ENCODE measurements around the gene CDH23. TPM values are rescaled to one million over a fixed set of nuclear protein-coding genes. Genes with fewer than 3 reads are reported as not detected.

CDH23 gene
- polyA plus RNA-seq, 2 of the 4 experiments (the other 2 are of a cell fraction) = 1.1 to 2.3 TPM

DNA sequence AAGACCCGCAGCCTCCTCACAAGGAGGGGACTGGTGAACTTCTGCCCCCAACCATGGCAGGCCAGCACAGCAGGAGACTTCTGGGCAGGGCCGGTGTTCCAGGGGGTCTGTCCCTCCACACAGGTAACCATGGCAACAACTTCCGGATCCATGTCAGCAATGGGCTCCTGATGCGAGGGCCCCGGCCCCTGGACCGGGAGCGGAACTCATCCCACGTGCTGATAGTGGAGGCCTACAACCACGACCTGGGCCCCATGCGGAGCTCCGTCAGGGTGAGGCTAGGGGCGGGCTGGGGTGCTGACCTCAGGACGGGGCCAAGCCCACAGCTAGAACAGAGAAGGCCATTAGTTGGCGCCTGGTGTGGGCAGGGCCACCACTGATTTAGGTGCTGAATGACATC lies 328.5 kb downstream of the CDH23 start:
- ATAC-seq = no peak
- WGBS (ENCODE audit: missing lambda C conversion rate) = 83% methylated on average over 6 of the region's 14 CpGs
- Histone ChIP-seq H3K4me3 (no peak overlapping the region), H3K4me2 (no peak overlapping the region), H3K4me1 (peaks cover 33% of the 10 kb centered on the region), H3K27ac (peak overlapping the region in 1 of 2 experiments; percentile 69; a peak in 1 of 6 replicates), H3K9me3 (no peaks in the 10 kb centered on the region)
- ChIA-PET POLR2A (no interaction called here), CTCF (interaction anchor here (0.7 to 6.1 kb wide), 19 partner anchors 8 to 413 kb away, joined by 3 to 31 read pairs (median 5); partner anchors contain the start of genes SLC29A3 and VSIR)
- FAIRE-seq = no peak
- TF ChIP-seq KDM1A (IDR thresholded peaks at IDR 0.05; ENCODE audit: low read depth) (no peak), NFE2L2 (conservative IDR thresholded peaks at IDR 0.05; ENCODE audit: low read length) (no peak), MYC (IDR thresholded peaks at IDR 0.05; ENCODE audit: borderline replicate concordance, low read length) (no peak), ZSCAN20 (CRISPR knock-in tag; IDR thresholded peaks at IDR 0.05) (no peak), BHLHE40 (IDR thresholded peaks at IDR 0.05; ENCODE audit: low read depth, low read length) (no peak), JUNB (IDR thresholded peaks at IDR 0.05) (no peak), POLR2A (IDR thresholded peaks at IDR 0.05; ENCODE audit: low read length) (no peak), JUN (IDR thresholded peaks at IDR 0.05) (no peak), CHD2 (IDR thresholded peaks at IDR 0.05; ENCODE audit: low read length, partially characterized antibody) (no peak), NPAS2 (CRISPR knock-in tag; IDR thresholded peaks at IDR 0.05; ENCODE audit: borderline replicate concordance) (no peak), CBX2 (IDR thresholded peaks at IDR 0.05; ENCODE audit: borderline replicate concordance, low read depth) (no peak)
- TF ChIP-seq, protein P1, sequence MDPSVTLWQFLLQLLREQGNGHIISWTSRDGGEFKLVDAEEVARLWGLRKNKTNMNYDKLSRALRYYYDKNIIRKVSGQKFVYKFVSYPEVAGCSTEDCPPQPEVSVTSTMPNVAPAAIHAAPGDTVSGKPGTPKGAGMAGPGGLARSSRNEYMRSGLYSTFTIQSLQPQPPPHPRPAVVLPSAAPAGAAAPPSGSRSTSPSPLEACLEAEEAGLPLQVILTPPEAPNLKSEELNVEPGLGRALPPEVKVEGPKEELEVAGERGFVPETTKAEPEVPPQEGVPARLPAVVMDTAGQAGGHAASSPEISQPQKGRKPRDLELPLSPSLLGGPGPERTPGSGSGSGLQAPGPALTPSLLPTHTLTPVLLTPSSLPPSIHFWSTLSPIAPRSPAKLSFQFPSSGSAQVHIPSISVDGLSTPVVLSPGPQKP (IDR thresholded peaks at IDR 0.05; ENCODE audit: low read depth, low read length) = no peak
- TF ChIP-seq, protein P2, sequence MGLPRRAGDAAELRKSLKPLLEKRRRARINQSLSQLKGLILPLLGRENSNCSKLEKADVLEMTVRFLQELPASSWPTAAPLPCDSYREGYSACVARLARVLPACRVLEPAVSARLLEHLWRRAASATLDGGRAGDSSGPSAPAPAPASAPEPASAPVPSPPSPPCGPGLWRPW (IDR thresholded peaks at IDR 0.05) = no peak
- TF ChIP-seq, protein P3, sequence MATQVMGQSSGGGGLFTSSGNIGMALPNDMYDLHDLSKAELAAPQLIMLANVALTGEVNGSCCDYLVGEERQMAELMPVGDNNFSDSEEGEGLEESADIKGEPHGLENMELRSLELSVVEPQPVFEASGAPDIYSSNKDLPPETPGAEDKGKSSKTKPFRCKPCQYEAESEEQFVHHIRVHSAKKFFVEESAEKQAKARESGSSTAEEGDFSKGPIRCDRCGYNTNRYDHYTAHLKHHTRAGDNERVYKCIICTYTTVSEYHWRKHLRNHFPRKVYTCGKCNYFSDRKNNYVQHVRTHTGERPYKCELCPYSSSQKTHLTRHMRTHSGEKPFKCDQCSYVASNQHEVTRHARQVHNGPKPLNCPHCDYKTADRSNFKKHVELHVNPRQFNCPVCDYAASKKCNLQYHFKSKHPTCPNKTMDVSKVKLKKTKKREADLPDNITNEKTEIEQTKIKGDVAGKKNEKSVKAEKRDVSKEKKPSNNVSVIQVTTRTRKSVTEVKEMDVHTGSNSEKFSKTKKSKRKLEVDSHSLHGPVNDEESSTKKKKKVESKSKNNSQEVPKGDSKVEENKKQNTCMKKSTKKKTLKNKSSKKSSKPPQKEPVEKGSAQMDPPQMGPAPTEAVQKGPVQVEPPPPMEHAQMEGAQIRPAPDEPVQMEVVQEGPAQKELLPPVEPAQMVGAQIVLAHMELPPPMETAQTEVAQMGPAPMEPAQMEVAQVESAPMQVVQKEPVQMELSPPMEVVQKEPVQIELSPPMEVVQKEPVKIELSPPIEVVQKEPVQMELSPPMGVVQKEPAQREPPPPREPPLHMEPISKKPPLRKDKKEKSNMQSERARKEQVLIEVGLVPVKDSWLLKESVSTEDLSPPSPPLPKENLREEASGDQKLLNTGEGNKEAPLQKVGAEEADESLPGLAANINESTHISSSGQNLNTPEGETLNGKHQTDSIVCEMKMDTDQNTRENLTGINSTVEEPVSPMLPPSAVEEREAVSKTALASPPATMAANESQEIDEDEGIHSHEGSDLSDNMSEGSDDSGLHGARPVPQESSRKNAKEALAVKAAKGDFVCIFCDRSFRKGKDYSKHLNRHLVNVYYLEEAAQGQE (IDR thresholded peaks at IDR 0.05) = no peak
- no peak for DNase-seq (ENCODE audit: low read depth in 1 of 2, low spot score in 1 of 2)

DNA sequence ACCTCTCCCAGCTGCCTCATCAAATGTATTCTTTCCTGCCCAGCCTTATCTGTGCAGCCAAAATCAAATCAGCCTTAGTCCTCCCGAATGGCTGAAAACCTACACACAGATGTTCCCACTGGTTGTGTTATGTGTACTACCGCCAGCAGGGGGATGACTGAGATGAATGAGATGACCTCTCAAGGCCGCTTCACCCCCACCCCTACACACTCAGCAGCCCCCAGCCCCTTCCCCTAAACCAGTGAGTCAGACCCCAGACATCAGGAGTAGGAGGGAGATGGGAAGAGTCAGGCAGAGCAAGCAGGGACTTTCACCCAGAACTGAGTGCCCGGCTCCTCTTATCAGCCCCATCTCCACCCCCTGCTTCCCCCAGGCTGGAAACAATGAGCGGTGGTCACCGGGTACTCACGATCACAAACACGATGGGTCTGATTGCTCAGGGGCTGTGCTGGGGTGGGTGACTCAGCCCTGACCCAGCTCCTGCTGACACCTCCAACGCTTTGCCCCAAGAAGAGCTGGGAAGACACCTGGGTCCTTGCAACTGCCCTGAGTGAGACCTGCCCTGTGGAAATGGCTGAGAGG lies 329.4 kb downstream of the CDH23 start:
- WGBS (ENCODE audit: missing lambda C conversion rate) = 41% methylated on average over 9 of the region's 9 CpGs
- DNase-seq (ENCODE audit: low read depth in 1 of 2, low spot score in 1 of 2) = peak; percentile 55 to 67
- POLR2A ChIA-PET = no interaction called here
- no peak for FAIRE-seq
- Histone ChIP-seq H3K9me3 (no peaks in the 10 kb centered on the region), H3K4me3 (no peak overlapping the region), H3K4me2 (0 out of 3 replicates have a peak overlapping the region, but pooled peaks have one; percentile 18), H3K27ac (peak overlapping the region; percentile 31 to 69; a peak in 4 of 6 replicates), H3K4me1 (peaks cover 33% of the 10 kb centered on the region)
- peak; percentile 58 to 74; a peak in 5 of 6 replicates for ATAC-seq
- peak; percentile 34 to 44; a peak in 3 of 5 replicates for TF ChIP-seq RAD21 (conservative IDR thresholded peaks at IDR 0.05 in 1 of 2, IDR thresholded peaks at IDR 0.05 in 1 of 2)
- TF ChIP-seq, protein P4, sequence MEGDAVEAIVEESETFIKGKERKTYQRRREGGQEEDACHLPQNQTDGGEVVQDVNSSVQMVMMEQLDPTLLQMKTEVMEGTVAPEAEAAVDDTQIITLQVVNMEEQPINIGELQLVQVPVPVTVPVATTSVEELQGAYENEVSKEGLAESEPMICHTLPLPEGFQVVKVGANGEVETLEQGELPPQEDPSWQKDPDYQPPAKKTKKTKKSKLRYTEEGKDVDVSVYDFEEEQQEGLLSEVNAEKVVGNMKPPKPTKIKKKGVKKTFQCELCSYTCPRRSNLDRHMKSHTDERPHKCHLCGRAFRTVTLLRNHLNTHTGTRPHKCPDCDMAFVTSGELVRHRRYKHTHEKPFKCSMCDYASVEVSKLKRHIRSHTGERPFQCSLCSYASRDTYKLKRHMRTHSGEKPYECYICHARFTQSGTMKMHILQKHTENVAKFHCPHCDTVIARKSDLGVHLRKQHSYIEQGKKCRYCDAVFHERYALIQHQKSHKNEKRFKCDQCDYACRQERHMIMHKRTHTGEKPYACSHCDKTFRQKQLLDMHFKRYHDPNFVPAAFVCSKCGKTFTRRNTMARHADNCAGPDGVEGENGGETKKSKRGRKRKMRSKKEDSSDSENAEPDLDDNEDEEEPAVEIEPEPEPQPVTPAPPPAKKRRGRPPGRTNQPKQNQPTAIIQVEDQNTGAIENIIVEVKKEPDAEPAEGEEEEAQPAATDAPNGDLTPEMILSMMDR (IDR thresholded peaks at IDR 0.05) = peak; percentile 47
- TF ChIP-seq NFE2L2 (conservative IDR thresholded peaks at IDR 0.05; ENCODE audit: low read length) = no peak
- TF ChIP-seq SMC3 (IDR thresholded peaks at IDR 0.05) = peak; percentile 53; the same call in 2 of the 3 replicates
- CTCF ChIA-PET = interaction anchor here (0.7 to 6.1 kb wide), 22 partner anchors 9 to 407 kb away, joined by 3 to 31 read pairs (median 5); partner anchors contain the start of genes SLC29A3 and VSIR

Data from A549 (cell line).